Activated T-helper 2 cell treated with anti-CD3 and anti-CD28 coated beads, Interferon-gamma antibody, Interleukin-2, Interleukin-4, amounts not matched to agents 10 μg/mL and 5 μg/mL and 100 μg/mL, durations not matched to agents 14 hours and 24 hours and 36 hours (primary cell): ENCODE data around the gene DPCD. TPM values are rescaled to one million over a fixed set of nuclear protein-coding genes. Genes with fewer than 3 reads are reported as not detected.
A peak's percentile ranks its signal among the peaks of the same experiment; 100 is the strongest.

Experiments used
- DNase-seq: peaks from one replicate; pipeline ENCODE4 v3.0.0; 2021; ENCODE audit warnings: low spot score
- H3K27ac Mint-ChIP-seq: one replicate; pipeline ENCODE4 v1.8.0; 2021; ENCODE audit warnings: mixed read lengths
- H3K27me3 Mint-ChIP-seq: one replicate; pipeline ENCODE4 v1.8.0; 2021; ENCODE audit warnings: low read depth, mixed read lengths
- H3K36me3 Mint-ChIP-seq: one replicate; pipeline ENCODE4 v1.8.0; 2021; ENCODE audit warnings: low read depth, mixed read lengths
- H3K4me1 Mint-ChIP-seq: one replicate; pipeline ENCODE4 v1.8.0; 2021; ENCODE audit warnings: low read depth, mixed read lengths
- H3K4me3 Mint-ChIP-seq: one replicate; pipeline ENCODE4 v1.8.0; 2021; ENCODE audit warnings: low read depth, mild to moderate bottlenecking, moderate library complexity, mixed read lengths
- H3K9me3 Mint-ChIP-seq: one replicate; pipeline ENCODE4 v1.8.0; 2021; ENCODE audit warnings: mixed read lengths
- intact Hi-C: fragments of 100-400 bp; cut with micrococcal nuclease; formaldehyde crosslinking; loops from one replicate; pipeline ENCODE4 v1.15.1; 2023
- total RNA-seq: library from RNA; stranded (reverse); gene quantifications from 2 replicates; pipeline ENCODE4 v1.2.3, GENCODE V29; 2022

The DPCD gene
- total RNA-seq, 1 donor from 2014 or later: 7.2 TPM

DNA sequence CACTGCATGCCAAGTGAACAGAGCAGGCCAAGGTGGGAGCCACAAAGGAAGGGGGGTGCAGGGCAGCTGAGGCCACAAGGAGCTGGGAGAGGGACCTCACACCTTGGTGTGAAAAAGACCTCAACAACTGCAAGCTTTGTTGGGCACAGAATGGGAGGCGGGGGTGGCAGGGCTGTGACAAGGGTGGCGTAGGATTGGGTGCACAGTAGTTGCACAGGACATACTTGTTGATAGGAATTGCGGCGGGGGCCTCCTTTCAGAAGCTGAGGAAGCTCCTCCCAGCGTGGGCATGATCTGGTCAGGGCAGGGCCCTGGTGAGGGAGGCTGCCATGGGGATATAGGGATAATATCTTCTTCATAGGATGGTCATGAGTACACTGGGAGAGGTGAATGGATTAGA lies 25.9 kb upstream of the DPCD start:
- no peaks in the 10 kb centered on the region for H3K36me3 Mint-ChIP-seq
- peaks cover 28% of the 10 kb centered on the region for H3K27me3 Mint-ChIP-seq
- H3K27ac Mint-ChIP-seq: no peak overlapping the region
- no peaks in the 10 kb centered on the region for H3K9me3 Mint-ChIP-seq
- H3K4me1 Mint-ChIP-seq: peaks cover 20% of the 10 kb centered on the region
- intact Hi-C loops: no loop called here
- no peak for DNase-seq
- no peak overlapping the region for H3K4me3 Mint-ChIP-seq

DNA sequence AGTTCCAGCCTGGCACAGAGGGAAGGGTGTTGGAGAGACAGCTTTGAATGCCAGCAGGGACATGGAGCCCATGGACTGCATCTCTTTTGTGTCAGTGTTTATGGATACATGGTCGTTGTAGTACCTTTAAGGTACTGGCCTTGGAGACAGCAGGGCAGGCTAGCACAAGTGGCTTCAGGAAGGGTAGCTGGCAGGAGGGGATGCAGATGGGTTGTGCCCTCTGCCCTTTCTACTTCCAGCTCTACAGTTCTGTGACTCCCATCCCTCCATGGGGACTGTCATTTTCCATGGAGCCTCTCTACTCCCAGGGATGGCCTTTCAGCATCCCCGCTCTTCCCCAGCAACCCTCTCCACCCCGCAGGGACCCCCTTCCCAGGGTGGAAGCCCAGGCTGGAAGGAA lies 25.1 kb upstream of the DPCD start:
- no peak for DNase-seq
- intact Hi-C loops: no loop called here
- no peak overlapping the region for H3K27ac Mint-ChIP-seq
- H3K36me3 Mint-ChIP-seq: no peaks in the 10 kb centered on the region
- no peaks in the 10 kb centered on the region for H3K9me3 Mint-ChIP-seq
- H3K4me1 Mint-ChIP-seq: peaks cover 21% of the 10 kb centered on the region
- peaks cover 36% of the 10 kb centered on the region for H3K27me3 Mint-ChIP-seq
- no peak overlapping the region for H3K4me3 Mint-ChIP-seq

DNA sequence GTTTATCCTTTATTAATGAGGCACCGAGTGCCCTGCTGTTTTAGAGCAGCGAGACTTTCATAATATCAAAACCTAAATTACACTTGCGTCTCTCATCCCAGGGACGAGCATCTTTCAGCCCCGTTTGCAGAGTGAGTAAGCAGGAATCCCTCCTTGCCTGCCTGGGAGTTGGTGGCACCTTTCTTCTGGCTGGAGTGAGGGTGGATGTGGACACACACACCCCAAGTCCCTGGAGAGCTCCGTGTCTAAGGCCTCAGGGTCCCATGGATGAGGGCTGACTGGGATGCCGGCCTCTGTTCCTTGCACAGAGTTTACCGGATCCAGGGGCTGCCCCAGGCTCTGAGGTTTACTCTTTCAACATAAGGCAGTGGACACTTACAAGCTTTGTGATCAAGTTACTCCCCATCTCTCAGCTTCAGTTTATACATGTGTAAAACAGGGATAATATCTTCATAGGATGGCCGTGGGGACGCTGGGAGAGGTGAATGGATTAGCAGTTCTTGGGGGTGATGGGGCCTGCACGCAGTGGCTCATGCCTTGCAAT lies 24.6 kb upstream of the DPCD start:
- Mint-ChIP-seq H3K36me3 (no peaks in the 10 kb centered on the region), H3K27me3 (peaks cover 41% of the 10 kb centered on the region), H3K27ac (no peak overlapping the region), H3K4me1 (peaks cover 16% of the 10 kb centered on the region), H3K4me3 (no peak overlapping the region), H3K9me3 (no peaks in the 10 kb centered on the region)
- DNase-seq: no peak
- intact Hi-C loops: no loop called here

DNA sequence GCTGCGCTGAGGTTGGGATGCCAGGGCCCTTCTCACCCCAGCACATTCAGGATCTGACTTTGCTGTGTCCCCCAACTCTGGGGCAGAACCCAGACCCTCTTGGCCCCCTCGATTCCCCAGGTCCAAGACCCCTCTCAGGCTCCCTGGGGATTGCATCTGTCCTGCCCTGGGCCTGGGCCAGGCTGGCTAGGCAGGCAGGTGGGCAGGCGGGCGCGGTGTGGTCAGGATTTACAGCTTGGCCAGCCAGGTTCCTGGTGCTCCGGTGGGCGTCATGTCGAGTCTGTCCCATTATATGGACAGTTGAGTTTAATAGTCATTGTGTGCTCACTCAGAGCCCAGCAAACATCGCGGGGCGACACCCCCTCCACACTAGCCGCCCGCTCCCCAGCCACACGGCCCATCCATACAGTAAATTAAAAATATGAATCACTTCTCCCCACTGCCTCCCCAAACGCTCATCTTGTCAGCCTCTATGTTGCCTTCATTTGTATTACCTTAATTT lies 23.6 kb upstream of the DPCD start:
- Mint-ChIP-seq H3K4me1 (peaks cover 11% of the 10 kb centered on the region), H3K27ac (no peak overlapping the region), H3K36me3 (no peaks in the 10 kb centered on the region), H3K4me3 (no peak overlapping the region), H3K27me3 (peaks cover 49% of the 10 kb centered on the region), H3K9me3 (no peaks in the 10 kb centered on the region)
- DNase-seq: no peak
- intact Hi-C loops: no loop called here

DNA sequence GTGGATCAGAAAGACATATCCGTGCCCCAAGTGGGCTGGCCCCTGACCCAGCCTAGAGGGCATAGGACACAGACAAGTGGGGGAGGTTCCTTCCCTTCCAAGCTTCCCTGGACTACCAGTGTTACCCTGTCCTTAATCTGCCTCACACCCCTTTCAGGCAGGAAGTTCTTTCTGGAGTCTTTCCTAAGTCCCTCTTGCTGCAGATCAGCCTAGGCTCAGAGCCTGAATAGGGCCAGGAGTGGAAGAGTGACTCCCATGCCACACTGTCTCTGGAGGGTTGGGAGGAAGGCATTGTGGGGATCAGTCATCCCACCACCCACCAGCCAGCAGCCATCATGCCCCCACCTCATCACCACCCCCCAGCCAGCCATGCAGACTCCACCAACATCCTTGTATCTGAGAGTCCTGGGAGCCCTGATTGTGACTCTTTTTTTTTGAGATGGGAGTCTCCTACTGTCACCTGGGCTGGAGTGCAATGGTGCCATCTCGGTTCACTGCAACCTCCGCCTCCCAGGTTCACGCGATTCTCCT lies 22.7 kb upstream of the DPCD start:
- Mint-ChIP-seq H3K27ac (no peak overlapping the region), H3K36me3 (no peaks in the 10 kb centered on the region), H3K27me3 (peaks cover 53% of the 10 kb centered on the region), H3K4me3 (no peak overlapping the region), H3K4me1 (peaks cover 10% of the 10 kb centered on the region), H3K9me3 (no peaks in the 10 kb centered on the region)
- no peak for DNase-seq
- intact Hi-C loops: no loop called here

DNA sequence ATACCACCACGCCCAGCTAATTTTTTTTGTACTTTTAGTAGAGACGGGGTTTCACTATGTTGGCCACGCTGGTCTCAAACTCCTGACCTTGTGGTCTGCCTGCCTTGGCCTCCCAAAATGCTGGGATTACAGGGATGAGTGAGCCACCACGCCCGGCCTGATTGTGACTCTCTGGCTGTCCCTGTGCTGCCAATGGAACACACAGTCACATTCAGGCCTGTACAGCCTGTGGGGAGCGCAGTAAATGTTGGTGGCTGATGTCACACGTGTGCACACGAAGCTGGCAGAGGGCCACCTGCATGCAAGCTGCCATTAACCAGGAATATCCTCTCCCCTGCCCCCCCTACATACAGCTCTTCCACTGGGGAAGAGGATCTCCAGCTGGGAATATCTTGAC lies 22.2 kb upstream of the DPCD start:
- no peaks in the 10 kb centered on the region for H3K36me3 Mint-ChIP-seq
- peaks cover 53% of the 10 kb centered on the region for H3K27me3 Mint-ChIP-seq
- no peak for DNase-seq
- peaks cover 12% of the 10 kb centered on the region for H3K4me1 Mint-ChIP-seq
- H3K9me3 Mint-ChIP-seq: no peaks in the 10 kb centered on the region
- H3K27ac Mint-ChIP-seq: no peak overlapping the region
- intact Hi-C loops: no loop called here
- H3K4me3 Mint-ChIP-seq: no peak overlapping the region

DNA sequence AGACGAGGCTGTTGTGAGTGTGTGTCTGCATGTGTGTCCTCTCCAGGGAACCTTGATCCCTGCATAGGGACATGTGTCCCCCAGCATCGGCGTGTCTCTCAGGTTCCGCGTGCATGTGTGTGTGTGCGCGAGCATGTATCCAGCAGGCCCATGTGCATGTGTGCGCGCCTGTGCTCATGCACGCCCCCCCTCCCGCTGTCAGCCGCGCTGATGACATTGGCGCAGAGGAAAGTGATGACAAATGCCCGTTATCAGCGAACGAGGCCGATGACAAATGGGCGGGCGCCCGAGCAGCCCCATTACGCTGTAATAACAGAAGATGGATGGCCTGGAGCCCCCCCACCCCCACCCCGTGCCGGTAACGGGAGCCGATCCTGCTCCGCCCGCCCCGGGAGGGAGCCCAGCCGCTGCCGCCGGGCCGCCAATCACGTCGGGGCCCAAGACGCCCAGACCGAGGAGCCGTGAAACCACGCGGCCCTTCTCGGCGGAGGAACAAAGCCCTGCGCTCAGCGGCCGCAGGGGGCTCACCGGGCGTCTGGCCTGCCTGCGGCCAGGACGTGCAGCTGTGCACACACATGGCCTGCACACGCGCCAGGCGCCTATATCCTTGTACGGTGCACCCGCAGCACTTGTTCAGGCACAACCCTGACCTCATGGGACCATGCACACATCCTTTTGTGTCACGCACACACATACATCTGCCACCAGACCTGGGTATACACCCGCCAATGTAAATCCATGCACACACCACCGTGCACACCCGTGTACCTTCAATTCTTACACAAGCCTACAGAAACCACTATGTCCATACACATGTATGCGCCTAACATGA lies 21.6 kb upstream of the DPCD start:
- intact Hi-C loops: no loop called here

DNA sequence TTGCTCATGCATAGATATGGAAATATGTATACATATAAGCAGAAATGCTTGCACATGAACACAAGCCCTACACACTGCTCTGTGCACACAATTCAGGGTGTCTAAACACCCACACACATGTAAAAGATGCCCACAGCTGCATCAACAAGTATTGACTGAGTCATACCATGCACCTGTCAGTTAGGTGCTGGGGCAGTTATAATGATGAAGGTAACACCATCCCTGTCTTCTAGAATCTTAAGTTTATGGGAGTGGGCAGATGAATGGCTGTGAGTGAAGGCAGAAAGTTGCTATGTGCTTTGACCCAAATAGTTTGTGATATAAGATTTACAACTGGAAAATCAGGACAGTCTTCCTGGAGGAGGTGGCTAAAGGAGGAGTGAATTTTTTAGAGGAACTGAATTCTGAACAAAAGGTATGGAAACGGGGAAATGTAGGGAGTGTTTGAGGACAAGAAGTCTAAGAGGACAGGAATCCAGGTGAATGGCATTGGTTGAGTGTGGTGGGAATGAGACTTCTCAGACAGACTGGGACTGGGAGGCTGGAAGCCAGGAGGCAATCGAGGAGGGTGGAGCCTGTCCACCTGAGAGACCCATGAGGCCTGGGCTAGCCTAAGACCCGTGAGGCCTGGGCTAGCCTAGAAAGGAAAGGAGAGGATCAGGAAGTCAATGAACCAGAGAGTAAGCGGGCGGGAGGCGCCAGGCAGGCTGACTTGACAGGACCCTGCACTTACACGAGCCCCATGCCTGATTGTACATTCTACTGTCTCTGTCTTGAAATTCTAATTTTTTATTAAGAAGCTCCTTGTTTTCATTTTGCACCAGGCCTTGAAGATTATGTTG lies 20.7 kb upstream of the DPCD start:
- Mint-ChIP-seq H3K4me1 (peaks cover 13% of the 10 kb centered on the region), H3K27me3 (peaks cover 53% of the 10 kb centered on the region), H3K4me3 (no peak overlapping the region), H3K9me3 (no peaks in the 10 kb centered on the region), H3K36me3 (no peaks in the 10 kb centered on the region), H3K27ac (no peak overlapping the region)
- intact Hi-C loops: no loop called here
- no peak for DNase-seq

More for the DNA sequence above, 21.6 kb upstream of the DPCD start:
- no peaks in the 10 kb centered on the region for H3K36me3 Mint-ChIP-seq
- no peaks in the 10 kb centered on the region for H3K9me3 Mint-ChIP-seq
- DNase-seq: no peak
- no peak overlapping the region for H3K27ac Mint-ChIP-seq
- H3K4me1 Mint-ChIP-seq: peaks cover 13% of the 10 kb centered on the region
- H3K27me3 Mint-ChIP-seq: peaks cover 53% of the 10 kb centered on the region
- no peak overlapping the region for H3K4me3 Mint-ChIP-seq

DNA sequence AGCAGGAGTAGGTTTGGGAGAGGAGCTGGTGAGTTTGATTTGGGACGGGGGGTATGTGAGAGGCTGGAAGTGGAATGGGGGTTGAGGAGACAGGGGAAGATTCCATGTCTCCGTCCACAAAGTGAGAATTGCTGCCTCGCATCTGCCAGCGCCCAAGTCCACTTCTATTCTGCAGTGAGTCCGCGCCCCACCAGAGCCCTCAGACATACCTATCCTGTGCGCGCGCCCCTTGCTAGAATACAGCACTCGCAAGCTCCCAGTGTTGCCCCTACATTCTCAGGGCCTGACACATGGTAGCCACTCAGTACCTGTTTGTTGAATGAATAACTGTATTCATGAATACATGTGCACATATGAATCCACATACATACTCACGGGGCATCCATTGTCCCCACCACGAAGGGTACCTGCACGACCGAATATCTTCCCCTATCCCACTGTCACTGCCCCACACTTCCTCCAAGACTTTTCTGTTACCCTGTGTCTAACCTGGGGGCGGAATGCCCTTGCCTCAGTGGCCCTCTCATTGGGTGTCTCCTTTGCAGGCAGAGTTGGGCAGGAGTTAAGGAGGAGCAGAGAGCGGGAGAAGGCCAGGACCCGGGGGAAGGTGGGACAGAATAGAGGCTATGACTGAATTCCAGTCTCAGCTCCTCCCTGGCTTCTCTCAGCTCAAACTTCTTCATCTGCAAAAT lies 19.9 kb upstream of the DPCD start:
- DNase-seq: no peak
- peaks cover 53% of the 10 kb centered on the region for H3K27me3 Mint-ChIP-seq
- no peaks in the 10 kb centered on the region for H3K36me3 Mint-ChIP-seq
- no peaks in the 10 kb centered on the region for H3K9me3 Mint-ChIP-seq
- H3K4me1 Mint-ChIP-seq: peaks cover 13% of the 10 kb centered on the region
- intact Hi-C loops: no loop called here
- H3K4me3 Mint-ChIP-seq: no peak overlapping the region
- no peak overlapping the region for H3K27ac Mint-ChIP-seq

DNA sequence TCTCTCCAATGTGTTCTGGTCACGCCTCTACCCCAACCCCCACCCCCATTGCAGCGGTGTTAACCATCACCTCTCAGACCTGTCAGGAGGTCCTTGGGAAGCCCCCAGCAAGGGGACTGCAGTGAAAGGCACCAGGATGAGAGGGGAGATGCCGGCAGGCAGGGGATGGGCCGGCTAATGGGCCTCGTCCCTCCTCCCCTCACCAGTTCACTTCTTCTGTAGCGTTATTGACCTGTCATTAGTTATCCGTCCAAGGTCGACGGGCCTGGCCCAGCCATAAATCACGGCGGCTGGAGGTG lies 18.8 kb upstream of the DPCD start:
- Mint-ChIP-seq H3K27ac (no peak overlapping the region), H3K36me3 (no peaks in the 10 kb centered on the region), H3K4me3 (no peak overlapping the region), H3K27me3 (peaks cover 48% of the 10 kb centered on the region), H3K9me3 (no peaks in the 10 kb centered on the region), H3K4me1 (peaks cover 13% of the 10 kb centered on the region)
- no peak for DNase-seq
- intact Hi-C loops: no loop called here

DNA sequence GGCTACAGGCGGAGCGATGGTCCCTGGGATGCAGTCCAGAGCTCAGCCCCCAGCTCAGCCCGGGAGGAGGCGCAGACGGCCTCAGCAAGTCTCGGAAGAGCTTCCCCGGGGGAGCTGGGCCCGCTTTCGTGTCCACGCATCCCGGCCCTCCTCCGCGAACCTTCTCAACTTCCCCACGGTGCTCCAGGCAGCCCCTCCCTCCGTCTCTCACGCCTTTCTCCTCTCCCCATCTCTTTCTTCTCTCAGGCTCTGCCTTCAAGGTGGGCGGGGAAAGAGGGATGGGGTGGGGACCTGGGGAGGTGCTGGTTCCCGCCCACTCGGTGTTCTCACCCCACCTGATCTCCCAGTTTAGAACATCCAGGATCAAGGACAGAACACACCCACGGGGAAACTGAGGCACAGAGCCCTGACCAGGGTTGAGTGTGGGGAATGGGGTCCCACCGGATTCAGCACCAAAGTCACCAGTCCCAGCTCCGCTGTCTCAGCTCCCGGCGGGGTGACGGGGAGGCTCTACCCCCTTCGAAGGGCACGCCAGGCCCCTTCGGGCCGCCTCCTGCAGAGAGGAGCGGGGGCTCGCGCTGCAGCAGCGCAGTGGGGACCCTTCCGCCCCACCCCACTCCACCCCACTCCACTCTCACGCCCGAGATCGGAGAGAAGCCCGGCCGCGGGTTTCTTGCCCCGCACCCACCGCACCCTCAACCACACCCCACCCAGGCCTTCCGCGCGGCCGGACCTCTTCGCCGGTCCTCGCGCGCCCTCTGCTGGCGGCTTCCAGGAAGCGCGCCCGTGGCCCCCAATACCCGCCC lies 18.3 kb upstream of the DPCD start:
- no peaks in the 10 kb centered on the region for H3K36me3 Mint-ChIP-seq
- peak; percentile 70 for DNase-seq
- intact Hi-C loops: loop anchor here (2.0 to 5.0 kb wide), 2 partner anchors 273 to 355 kb away; no protein-coding TSS in a partner anchor
- H3K27me3 Mint-ChIP-seq: peaks cover 47% of the 10 kb centered on the region
- H3K9me3 Mint-ChIP-seq: no peaks in the 10 kb centered on the region
- H3K27ac Mint-ChIP-seq: no peak overlapping the region
- peak overlapping the region; percentile 71 for H3K4me3 Mint-ChIP-seq
- H3K4me1 Mint-ChIP-seq: peaks cover 13% of the 10 kb centered on the region
